ENCODE results near the gene C10orf90.

DNA sequence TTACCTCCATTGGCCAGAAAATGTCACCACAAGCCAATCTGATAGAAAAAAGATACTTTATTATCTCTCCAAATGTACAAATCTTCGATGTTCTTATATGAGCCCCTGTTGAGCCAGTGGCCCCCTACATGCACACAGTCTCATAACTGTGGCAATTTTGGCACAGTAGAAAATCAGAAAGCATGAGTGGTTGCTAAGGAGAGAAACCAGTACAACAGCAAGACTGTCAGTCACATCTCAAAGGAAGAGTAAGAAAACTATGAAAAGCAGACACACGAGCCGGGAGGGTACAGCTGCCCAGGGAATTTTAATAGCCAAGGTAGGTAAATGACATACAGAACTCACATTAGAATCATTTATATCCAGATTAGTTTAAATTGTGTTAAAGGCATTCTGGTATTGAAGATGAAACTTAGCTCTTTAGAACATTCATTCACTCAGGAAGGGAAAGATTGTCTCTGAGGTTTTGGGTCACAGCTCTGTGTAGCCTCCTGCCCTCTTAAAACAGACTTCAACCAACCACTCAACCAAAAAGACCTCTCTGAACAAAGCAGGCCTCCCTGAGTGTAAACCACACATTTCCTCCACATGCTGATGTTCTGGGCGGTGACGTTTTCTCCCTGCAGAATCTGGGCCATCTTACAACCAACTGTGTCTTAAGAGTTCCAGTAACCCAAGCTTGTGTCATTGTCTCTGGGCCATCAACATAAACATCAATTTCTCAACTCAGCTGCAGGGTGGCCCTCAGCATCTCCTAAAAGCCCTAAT lies 201.4 kb downstream of the C10orf90 start:
- TF ChIP-seq, protein P1, sequence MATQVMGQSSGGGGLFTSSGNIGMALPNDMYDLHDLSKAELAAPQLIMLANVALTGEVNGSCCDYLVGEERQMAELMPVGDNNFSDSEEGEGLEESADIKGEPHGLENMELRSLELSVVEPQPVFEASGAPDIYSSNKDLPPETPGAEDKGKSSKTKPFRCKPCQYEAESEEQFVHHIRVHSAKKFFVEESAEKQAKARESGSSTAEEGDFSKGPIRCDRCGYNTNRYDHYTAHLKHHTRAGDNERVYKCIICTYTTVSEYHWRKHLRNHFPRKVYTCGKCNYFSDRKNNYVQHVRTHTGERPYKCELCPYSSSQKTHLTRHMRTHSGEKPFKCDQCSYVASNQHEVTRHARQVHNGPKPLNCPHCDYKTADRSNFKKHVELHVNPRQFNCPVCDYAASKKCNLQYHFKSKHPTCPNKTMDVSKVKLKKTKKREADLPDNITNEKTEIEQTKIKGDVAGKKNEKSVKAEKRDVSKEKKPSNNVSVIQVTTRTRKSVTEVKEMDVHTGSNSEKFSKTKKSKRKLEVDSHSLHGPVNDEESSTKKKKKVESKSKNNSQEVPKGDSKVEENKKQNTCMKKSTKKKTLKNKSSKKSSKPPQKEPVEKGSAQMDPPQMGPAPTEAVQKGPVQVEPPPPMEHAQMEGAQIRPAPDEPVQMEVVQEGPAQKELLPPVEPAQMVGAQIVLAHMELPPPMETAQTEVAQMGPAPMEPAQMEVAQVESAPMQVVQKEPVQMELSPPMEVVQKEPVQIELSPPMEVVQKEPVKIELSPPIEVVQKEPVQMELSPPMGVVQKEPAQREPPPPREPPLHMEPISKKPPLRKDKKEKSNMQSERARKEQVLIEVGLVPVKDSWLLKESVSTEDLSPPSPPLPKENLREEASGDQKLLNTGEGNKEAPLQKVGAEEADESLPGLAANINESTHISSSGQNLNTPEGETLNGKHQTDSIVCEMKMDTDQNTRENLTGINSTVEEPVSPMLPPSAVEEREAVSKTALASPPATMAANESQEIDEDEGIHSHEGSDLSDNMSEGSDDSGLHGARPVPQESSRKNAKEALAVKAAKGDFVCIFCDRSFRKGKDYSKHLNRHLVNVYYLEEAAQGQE (IDR thresholded peaks at IDR 0.05; ENCODE audit: low read depth): no peak
- TF ChIP-seq FOXM1 (IDR thresholded peaks at IDR 0.05; ENCODE audit: borderline replicate concordance, low read depth): no peak
- TF ChIP-seq NFIC (IDR thresholded peaks at IDR 0.05): no peak
- TF ChIP-seq TAF1 (IDR thresholded peaks at IDR 0.05; ENCODE audit: low read depth): no peak
- TF ChIP-seq CREB1 (IDR thresholded peaks at IDR 0.05; ENCODE audit: low read depth): no peak
- no peak for TF ChIP-seq YY1 (IDR thresholded peaks at IDR 0.05; ENCODE audit: low read depth)
- TF ChIP-seq, protein P2, sequence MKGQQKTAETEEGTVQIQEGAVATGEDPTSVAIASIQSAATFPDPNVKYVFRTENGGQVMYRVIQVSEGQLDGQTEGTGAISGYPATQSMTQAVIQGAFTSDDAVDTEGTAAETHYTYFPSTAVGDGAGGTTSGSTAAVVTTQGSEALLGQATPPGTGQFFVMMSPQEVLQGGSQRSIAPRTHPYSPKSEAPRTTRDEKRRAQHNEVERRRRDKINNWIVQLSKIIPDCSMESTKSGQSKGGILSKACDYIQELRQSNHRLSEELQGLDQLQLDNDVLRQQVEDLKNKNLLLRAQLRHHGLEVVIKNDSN (IDR thresholded peaks at IDR 0.05): no peak
- no peak for TF ChIP-seq MAX (IDR thresholded peaks at IDR 0.05)

Data from Ishikawa (cell line).